HEK293 (cell line): ENCODE data around the gene LHX4.

Experiments used
- CTCF ChIA-PET: fragments of 350-600 bp; formaldehyde crosslinking; extraction: SDS; loops from one replicate; lab custom pipeline; 2021; ENCODE audit warnings: antibody characterized with exemption; lab: Yijun Ruan, JAX
- POLR2A ChIA-PET: fragments of 300-600 bp; formaldehyde crosslinking; extraction: SDS; loops from one replicate; lab custom pipeline; 2020; ENCODE audit warnings: antibody characterized with exemption, inconsistent platforms; lab: Yijun Ruan, JAX
- H3K27ac ChIP-seq: fragments of 200-500 bp; sonication (Bioruptor generic); 2 replicates; pipeline ENCODE4 v1.5.1; 2014; ENCODE audit warnings: low read depth, low read length, control low read depth, inconsistent platforms; ENCODE audit errors: extremely low read depth
- H3K36me3 ChIP-seq, 2 experiments: fragments of 200-500 bp in 1 of 2; sonication (Bioruptor generic) in 1 of 2; 1 replicate in 1 of 2; 2 replicates in 1 of 2; pipeline ENCODE4 v1.5.1; 2014 to 2017; ENCODE audit warnings: inconsistent platforms in 2 of 2, low read length in 2 of 2; ENCODE audit not compliant: control insufficient read depth in 2 of 2, insufficient read depth in 1 of 2
- H3K4me1 ChIP-seq: fragments of 200-500 bp; sonication (Bioruptor generic); 2 replicates; pipeline ENCODE4 v1.5.1; 2014; ENCODE audit warnings: mild to moderate bottlenecking, low read length, inconsistent platforms; ENCODE audit not compliant: control insufficient read depth, insufficient read depth
- H3K4me3 ChIP-seq: 2 replicates; pipeline ENCODE4 v1.5.1; 2011; ENCODE audit warnings: low read depth, mild to moderate bottlenecking, control low read depth, low read length, moderate library complexity
- H3K9me3 ChIP-seq: fragments of 200-500 bp; sonication (Bioruptor generic); 2 replicates; pipeline ENCODE4 v1.5.1; 2014; ENCODE audit warnings: low read depth, low read length, inconsistent platforms; ENCODE audit not compliant: control insufficient read depth, insufficient read depth
- BCL11B ChIP-seq: fragments of 450-650 bp; formaldehyde crosslinking; IDR thresholded peaks from 2 replicates; pipeline ENCODE4 v1.5.1; 2016; ENCODE audit warnings: low read depth, missing biosample characterization, missing genetic modification characterization
- GLIS1 ChIP-seq: fragments of 450-650 bp; formaldehyde crosslinking; IDR thresholded peaks from 2 replicates; pipeline ENCODE4 v1.5.1; 2016; ENCODE audit warnings: missing biosample characterization, missing genetic modification characterization
- HOXA7 ChIP-seq: sonication (generic); formaldehyde crosslinking; IDR thresholded peaks from 2 replicates; pipeline ENCODE4 v1.8.1; 2022; ENCODE audit warnings: missing genetic modification reagents, borderline replicate concordance
- HOXC10 ChIP-seq: sonication (generic); formaldehyde crosslinking; IDR thresholded peaks from 2 replicates; pipeline ENCODE4 v1.8.1; 2023; ENCODE audit warnings: mild to moderate bottlenecking, missing genetic modification reagents
- PRDM1 ChIP-seq: fragments of 450-650 bp; formaldehyde crosslinking; IDR thresholded peaks from 2 replicates; pipeline ENCODE4; 2016; ENCODE audit warnings: missing biosample characterization, missing genetic modification characterization
- PRDM2 ChIP-seq: fragments of 450-650 bp; formaldehyde crosslinking; IDR thresholded peaks from 2 replicates; pipeline ENCODE4 v1.5.1; 2016; ENCODE audit warnings: missing biosample characterization, missing genetic modification characterization, borderline replicate concordance
- RBAK ChIP-seq: fragments of 450-650 bp; formaldehyde crosslinking; IDR thresholded peaks from 2 replicates; pipeline ENCODE4 v1.5.1; 2016; ENCODE audit warnings: missing biosample characterization, missing genetic modification characterization
- TCF7L2 ChIP-seq: IDR thresholded peaks from 2 replicates; pipeline ENCODE4 v1.6.1; 2011; ENCODE audit warnings: low read depth, mild to moderate bottlenecking, inconsistent platforms, low read length, moderate library complexity, borderline replicate concordance
- ZNF114 ChIP-seq: fragments of 450-650 bp; formaldehyde crosslinking; IDR thresholded peaks from 2 replicates; pipeline ENCODE4 v1.5.0; 2017; ENCODE audit warnings: missing biosample characterization, missing genetic modification characterization
- ZNF18 ChIP-seq: fragments of 450-650 bp; formaldehyde crosslinking; IDR thresholded peaks from 2 replicates; pipeline ENCODE4 v1.5.1; 2016; ENCODE audit warnings: missing biosample characterization, missing genetic modification characterization
- ZNF202 ChIP-seq: fragments of 450-650 bp; formaldehyde crosslinking; IDR thresholded peaks from 2 replicates; pipeline ENCODE4 v1.5.1; 2016; ENCODE audit warnings: missing biosample characterization, missing genetic modification characterization, borderline replicate concordance
- ZNF221 ChIP-seq: fragments of 450-650 bp; formaldehyde crosslinking; IDR thresholded peaks from 2 replicates; pipeline ENCODE4 v1.5.1; 2017; ENCODE audit warnings: missing biosample characterization, missing genetic modification characterization, borderline replicate concordance
- ZNF248 ChIP-seq: fragments of 450-650 bp; formaldehyde crosslinking; IDR thresholded peaks from 2 replicates; pipeline ENCODE4 v1.5.1; 2017; ENCODE audit warnings: missing biosample characterization, missing genetic modification characterization
- ZNF610 ChIP-seq: fragments of 450-650 bp; formaldehyde crosslinking; IDR thresholded peaks from 2 replicates; pipeline ENCODE4 v1.5.1; 2016; ENCODE audit warnings: missing biosample characterization, missing genetic modification characterization, borderline replicate concordance
- ZNF639 ChIP-seq: fragments of 450-650 bp; formaldehyde crosslinking; IDR thresholded peaks from 2 replicates; pipeline ENCODE4 v1.5.1; 2016; ENCODE audit warnings: missing biosample characterization, missing genetic modification characterization
- TF ChIP-seq, protein P1 (sequence below): fragments of 450-650 bp; formaldehyde crosslinking; IDR thresholded peaks from 2 replicates; pipeline ENCODE4 v1.5.1; 2016; ENCODE audit warnings: missing biosample characterization, missing genetic modification characterization
- TF ChIP-seq, protein P2 (sequence below): fragments of 450-650 bp; formaldehyde crosslinking; IDR thresholded peaks from 2 replicates; pipeline ENCODE4 v1.5.1; 2017; ENCODE audit warnings: missing biosample characterization, missing genetic modification characterization
- TF ChIP-seq, protein P3 (sequence below): sonication (generic); formaldehyde crosslinking; IDR thresholded peaks from 2 replicates; pipeline ENCODE4 v1.8.1; 2022; ENCODE audit warnings: mild to moderate bottlenecking, moderate library complexity, missing genetic modification reagents

Gene LHX4

DNA sequence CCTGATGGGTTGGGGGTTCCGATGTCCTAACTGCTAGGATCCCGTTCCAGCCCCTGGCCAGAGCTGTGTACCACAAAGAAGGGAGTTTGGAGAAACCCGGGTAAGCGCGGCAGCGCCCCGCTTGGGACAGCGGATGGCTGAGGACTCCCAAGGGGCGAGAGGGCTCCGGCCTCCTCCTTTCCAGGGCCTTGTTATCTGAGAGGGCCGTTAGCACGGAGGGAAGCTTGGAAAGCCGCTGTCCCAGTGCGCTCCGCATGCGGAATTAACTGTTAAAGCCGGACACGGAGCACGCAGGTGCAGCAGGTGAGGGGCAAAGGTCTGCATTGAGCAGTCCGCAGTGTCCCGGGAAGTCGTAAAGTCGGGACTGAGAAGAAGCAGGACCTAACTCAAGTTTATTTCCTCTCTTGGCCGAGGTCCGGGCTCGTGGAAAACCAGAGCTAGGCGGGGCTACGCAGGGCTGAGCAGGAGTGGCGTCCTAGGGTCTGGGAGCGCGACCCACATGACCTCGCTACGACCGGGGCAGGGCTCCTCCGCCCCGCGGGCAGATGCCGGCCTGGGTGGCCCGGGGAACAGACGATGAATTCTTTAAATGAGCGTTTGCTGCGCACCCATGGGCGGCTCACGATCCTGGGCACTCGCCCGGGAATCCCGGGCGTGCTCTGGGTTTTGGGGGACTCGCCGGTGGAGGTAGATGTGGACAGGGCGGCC, 4.5 kb downstream of the LHX4 start:
- H3K4me1 ChIP-seq, result no peaks in the 10 kb centered on the region
- POLR2A ChIA-PET, result no interaction called here

DNA sequence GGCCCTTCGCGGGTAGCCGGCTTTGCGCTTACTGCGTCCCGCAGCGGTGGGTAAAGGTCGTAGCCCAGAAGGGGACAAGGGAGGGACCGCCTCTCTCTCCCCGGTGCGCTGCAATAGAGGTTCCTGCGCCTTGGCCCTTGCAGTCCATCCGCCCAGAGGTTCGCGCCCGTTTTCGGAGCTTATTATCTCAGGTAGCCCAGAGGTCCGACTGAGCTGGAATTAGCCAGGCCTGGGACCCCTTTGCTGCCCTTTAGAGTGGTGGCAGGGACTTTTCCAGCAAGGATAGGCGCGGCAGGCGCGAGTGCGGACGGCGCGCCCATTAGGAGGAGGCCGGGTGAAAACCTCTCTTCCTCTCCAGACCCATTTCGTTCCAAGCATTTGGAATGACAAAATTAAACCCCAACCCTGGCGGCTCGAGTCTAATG, 5.0 kb downstream of the LHX4 start:
- H3K36me3 ChIP-seq, result no peaks in the 10 kb centered on the region
- CTCF ChIA-PET, result no interaction called here
- no peaks in the 10 kb centered on the region for H3K4me1 ChIP-seq
- no peak for TF ChIP-seq BCL11B (tag by site-specific recombination)
- TF ChIP-seq ZNF248, result no peak
- TF ChIP-seq, protein P1, sequence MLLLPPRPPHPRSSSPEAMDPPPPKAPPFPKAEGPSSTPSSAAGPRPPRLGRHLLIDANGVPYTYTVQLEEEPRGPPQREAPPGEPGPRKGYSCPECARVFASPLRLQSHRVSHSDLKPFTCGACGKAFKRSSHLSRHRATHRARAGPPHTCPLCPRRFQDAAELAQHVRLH, result no peak
- TF ChIP-seq, all 188 proteins: peak for 0
- Histone ChIP-seq H3K9me3 (no peaks in the 10 kb centered on the region), H3K4me3 (no peak overlapping the region), H3K27ac (no peak overlapping the region)
- POLR2A ChIA-PET, result no interaction called here

More for the DNA sequence above, 4.5 kb downstream of the LHX4 start:
- CTCF ChIA-PET, result no interaction called here
- Histone ChIP-seq H3K36me3 (no peaks in the 10 kb centered on the region), H3K4me3 (no peak overlapping the region), H3K9me3 (no peaks in the 10 kb centered on the region), H3K27ac (no peak overlapping the region)
- TF ChIP-seq ZNF610 (tag by site-specific recombination), result no peak
- TF ChIP-seq ZNF202 (tag by site-specific recombination), result peak; percentile 53; the same call in 1 of the 2 replicates

GRCh38 chr1:180235502-180236239, 5.6 kb downstream of the LHX4 start:
- Histone ChIP-seq H3K4me3 (no peak overlapping the region), H3K9me3 (no peaks in the 10 kb centered on the region), H3K27ac (no peak overlapping the region), H3K36me3 (no peaks in the 10 kb centered on the region), H3K4me1 (no peaks in the 10 kb centered on the region)
- CTCF ChIA-PET, result no interaction called here
- POLR2A ChIA-PET, result no interaction called here
- TF ChIP-seq ZNF18 (tag by site-specific recombination), result no peak
- no peak for TF ChIP-seq ZNF114 (tag by site-specific recombination)
- TF ChIP-seq, protein P2, sequence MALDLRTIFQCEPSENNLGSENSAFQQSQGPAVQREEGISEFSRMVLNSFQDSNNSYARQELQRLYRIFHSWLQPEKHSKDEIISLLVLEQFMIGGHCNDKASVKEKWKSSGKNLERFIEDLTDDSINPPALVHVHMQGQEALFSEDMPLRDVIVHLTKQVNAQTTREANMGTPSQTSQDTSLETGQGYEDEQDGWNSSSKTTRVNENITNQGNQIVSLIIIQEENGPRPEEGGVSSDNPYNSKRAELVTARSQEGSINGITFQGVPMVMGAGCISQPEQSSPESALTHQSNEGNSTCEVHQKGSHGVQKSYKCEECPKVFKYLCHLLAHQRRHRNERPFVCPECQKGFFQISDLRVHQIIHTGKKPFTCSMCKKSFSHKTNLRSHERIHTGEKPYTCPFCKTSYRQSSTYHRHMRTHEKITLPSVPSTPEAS, result no peak
- TF ChIP-seq TCF7L2, result no peak
- no peak for TF ChIP-seq HOXC10
- TF ChIP-seq, protein P3, sequence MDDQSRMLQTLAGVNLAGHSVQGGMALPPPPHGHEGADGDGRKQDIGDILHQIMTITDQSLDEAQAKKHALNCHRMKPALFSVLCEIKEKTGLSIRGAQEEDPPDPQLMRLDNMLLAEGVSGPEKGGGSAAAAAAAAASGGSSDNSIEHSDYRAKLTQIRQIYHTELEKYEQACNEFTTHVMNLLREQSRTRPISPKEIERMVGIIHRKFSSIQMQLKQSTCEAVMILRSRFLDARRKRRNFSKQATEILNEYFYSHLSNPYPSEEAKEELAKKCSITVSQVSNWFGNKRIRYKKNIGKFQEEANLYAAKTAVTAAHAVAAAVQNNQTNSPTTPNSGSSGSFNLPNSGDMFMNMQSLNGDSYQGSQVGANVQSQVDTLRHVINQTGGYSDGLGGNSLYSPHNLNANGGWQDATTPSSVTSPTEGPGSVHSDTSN (CRISPR knock-in tag), result no peak
- no peak for TF ChIP-seq RBAK
- TF ChIP-seq ZNF221 (tag by site-specific recombination), result no peak
- TF ChIP-seq HOXA7 (CRISPR knock-in tag), result no peak
- no peak for TF ChIP-seq ZNF639 (tag by site-specific recombination)
- TF ChIP-seq PRDM1, result no peak
- no peak for TF ChIP-seq GLIS1 (tag by site-specific recombination)
- no peak for TF ChIP-seq PRDM2 (tag by site-specific recombination)
